Midbrain (tissue), 1 donor: ENCODE measurements around the gene CHPF2.

Source experiments
- DNase-seq: peaks from one replicate; lab custom pipeline; 2025; lab: John Stamatoyannopoulos, UW

Gene CHPF2

DNA sequence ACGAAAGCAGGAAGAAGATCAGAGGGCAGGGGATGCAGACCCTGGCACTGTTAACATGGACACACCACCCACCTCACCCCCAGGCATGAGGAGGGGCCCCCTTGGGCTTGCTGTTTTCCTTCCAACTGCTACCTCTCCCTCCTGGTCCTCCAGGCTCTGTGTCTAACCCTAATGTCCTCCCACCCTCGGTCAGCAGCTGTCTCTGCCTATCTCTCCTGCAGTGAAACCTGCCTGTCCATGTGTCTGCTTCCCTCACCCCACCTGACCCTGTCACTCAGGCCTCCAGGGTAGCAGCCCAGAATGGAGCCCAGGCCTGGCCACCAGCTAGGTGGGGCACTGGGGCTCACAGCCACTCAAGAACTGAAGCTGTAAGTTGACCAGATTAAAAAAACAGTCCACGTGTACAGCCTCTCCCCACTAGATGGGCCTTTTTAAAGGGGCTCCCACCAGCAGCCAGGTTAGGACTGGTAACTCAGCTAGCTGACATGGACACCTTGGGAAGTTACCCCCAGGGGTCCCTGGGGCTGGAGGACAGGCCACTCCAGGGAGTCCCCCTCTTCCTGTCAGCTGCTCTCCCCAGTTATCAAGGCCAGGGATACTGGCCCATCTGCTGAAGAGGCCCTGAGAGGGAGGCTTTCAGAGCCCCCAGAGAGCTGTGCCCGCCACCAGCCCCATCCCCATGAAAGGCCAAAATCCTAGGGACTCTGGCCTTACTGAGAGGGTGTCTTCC lies 14.7 kb downstream of the CHPF2 start:
- no peak for DNase-seq

DNA sequence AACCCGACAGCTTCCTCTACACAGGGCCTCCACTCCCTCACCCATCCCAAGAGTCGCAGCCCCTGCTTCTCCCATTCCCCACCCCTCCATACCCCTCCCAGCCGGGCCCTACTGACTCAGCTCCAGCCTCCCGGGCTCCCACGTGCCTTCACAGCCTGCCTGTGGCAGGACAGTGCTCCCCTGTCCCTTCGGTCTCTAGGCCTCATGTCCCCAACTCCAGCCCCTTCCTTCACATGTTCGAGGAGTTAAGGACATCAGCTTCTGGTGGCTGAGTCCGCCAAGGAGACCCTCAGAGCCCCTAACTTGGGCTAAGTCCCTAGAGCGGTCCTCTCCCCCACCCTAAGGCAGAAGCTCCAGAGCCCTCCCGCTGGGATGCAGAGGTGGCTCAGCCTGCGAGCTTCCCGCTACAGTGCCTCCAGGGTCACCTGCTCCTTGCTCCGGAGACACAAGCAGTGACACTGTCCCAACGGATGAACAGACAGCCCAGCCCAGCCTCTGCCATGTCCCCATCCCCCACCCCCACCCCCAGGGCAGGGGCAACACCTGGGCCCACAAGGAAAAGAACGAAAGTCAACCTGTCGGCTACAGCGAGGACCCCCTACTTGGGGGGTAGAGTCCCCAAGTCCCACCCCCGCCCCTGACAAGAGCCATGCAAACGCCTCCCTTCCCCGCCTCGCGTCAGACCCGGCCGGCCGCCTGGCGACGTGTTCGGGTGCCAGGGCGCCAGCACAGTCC lies 15.5 kb downstream of the CHPF2 start:
- no peak for DNase-seq

DNA sequence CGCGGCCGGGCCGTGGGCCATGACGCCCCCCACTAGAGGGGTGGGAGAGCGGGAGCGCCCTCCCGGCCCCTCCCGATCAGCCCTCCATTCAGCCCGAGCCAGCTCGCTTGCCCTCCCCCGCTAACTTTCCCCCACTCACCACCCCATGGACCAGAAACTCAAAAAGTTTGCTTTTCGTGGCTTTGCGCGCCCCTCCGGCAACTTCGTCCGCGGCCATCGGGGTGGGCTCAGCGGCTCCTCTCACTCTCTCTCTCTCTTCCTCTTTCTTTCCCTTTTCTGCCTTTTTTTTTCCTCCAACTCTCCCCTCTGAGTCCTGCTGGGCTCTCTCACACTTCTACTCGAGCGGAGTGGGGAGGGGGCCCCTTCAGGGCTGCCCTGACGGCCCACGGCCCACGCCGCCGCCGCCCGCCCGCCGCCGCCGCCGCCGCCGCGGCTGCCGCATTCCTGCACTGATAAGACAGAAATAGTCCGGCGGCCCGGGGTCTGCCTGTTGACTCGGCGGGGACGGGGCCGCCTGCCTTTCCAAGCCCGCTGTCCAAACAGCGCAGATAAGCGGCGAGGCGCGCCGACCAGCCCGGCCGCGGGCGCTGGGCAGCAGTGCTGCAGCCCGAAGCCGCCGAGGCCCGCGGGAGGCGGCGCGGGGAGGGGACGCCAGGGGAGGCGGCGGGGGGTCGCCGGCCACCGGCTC lies 16.2 kb downstream of the CHPF2 start, which contains the start of gene SMARCD3:
SMARCD3 (minus strand) TSS at position 349 of the 688 bp plus-strand sequence; CDS start at position 217, 132 bp downstream.
- DNase-seq = peak; percentile 50

DNA sequence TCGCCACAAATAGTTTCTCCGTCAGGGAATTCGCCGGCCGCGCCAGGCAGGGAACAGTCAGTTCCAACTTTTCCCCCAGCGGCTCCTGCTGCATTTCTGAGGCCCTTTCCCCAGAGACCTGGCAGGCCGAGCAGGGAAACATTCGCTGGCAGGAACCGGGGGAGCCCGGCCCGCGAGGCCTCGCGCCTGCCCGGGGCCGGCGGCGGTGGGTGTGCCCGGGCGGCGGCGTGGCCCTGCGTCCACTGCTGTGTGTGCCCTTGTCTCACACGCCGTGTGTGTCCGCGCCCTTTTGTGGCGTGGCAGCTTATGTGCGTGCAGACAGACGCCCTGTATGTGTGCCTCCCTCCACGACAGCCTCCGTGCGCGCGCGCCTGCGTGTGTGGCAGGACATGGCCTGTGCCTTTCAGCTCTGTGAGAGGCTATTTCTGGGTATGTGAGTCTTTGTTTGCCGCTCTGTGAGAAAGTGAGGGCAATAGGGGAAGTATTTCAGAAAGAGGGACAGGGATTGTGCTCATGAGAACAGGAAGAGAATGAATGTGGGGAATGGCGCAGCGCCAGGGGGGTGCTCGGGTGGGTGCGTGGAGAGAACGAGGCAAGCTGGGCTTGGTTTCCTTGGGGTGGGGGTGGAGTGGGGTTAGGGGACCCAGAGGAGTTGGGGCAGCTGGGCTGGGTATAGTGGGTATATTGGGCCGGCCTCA lies 16.9 kb downstream of the CHPF2 start:
- peak; percentile 68 for DNase-seq

DNA sequence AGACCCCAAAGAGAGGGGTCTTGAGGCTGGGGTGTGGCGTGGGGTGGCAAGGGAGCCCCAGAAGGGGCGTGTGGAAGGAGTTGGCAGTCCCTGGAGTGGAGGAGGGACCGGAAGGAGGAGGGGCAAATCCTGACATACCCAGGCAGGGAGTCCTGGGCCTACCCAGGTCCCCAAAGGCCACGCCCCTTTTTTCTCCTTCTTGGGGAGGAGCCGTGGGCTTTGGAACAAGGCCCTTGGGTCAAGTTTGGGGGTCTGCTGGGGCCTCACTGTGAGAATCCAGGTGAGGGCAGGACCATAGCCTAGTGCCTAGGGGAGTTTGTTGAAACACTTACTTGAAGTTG lies 17.4 kb downstream of the CHPF2 start:
- DNase-seq = peak; percentile 26

DNA sequence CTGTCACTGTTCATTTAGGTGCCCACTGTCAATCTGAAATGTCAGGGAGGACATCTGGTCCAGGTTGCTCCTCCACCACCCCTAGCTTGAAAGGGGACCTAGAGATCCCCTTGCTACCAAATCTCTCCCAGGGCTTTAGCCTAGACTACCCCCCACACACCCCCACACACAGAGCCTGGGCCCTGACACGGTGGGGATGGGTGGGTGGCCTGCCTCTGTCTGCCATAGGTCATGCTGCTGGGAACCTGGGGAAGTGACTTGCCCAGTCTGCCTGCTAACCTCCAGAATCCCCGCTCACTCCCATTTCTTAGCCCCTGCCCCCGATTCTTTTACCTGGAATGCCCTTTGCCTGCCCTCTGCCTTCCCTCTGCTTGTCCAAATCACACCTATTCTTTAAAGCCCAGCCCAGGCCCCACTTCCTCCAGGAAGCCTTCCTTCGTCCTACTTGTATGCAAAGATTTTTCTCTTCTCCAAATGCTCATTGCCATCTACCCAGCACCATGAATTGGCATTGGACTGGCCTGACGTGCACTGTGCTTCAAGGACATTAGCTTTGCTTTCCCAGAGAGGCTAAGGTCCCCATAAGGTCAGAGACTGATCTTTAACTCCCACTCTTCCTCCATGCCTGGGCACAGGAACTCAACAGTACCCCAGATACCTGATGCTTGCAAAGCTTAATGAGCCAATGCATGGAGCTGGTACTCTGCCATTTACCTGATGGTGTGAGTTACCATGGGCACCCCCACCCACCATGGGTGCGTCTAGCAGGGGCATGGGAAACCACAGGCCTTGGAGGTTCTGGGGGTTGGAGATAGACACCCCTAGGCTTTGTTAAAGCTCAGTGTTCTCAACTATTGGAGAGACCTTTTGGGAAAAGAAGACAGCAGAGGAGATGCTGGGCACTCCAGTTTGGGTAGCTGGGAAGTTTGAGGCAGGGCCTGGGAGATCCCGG lies 18.2 kb downstream of the CHPF2 start:
- no peak for DNase-seq

DNA sequence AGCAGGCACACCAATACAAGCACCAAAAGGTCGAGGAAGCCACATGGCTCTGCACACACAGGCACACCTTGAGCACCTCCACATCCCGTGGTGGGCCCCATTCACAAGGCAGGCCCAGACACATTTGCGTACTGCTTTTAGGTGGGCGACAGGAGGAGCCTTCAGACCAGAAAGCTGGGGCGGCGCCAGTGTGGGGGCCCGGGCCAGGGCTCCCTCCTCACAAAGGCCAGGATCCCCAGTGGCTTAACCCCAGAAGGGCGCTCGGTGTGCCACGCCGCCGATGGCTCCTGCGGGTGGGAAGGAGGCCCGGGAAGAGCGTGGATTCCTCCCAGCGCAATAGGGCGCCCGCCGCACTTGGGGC lies 19.0 kb downstream of the CHPF2 start:
- DNase-seq = no peak

DNA sequence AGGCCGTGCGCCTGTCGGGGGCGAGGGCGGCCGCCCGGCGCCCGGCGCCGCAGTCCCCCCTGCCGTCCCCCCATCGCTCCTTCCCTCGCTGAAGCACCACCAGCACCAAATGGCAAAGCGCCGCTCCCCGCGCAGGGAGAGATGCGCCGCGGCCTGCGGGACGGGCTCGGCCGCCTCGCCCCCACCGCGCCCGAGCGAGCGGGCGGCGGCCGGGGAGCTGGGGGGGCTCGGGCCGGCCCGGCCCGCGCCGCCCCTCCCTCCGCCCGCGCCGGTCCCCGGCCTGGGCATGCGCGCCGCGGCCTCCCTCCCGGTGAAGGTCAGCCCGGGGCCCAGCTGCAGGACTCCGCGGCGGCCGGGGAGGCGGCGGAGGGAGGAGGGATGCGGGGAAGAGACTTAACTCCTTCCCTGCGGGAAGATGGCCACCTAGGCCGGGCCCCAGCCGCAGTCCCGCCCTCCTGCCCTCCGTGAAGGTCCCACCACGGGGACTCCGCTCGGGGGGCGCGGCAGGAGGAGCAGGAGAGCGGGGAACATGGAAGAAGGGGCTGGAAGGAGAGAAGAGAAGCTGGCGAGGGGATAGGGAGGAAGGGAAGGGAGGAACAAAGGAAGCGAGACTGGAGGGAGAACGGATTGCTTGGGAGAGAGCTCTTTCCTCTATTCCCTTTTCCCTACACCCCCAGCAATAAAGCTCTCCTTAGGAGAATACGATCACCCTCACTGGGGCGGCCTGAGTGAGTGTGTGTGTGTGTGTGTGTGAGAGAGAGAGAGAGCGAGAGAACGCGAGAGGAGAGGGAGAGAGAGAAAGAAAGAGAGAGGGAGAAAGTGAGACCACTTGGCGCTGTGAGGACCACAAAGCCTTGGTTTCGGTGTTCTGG lies 19.6 kb downstream of the CHPF2 start:
- peak; percentile 85 for DNase-seq

DNA sequence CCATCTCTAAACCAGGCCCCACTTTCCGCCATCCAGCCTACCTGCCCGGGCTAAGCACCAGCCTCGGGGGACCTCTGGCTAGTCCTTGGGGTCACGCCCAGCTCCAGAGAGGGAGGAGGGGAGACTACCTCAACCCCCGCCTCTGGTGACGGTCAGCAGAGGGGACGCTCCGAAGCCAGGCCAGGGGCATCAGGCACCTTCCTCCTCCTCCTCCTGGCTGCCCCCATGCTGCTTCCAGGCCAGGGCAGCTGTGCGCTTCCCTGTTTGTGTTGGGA lies 20.2 kb downstream of the CHPF2 start:
- no peak for DNase-seq

DNA sequence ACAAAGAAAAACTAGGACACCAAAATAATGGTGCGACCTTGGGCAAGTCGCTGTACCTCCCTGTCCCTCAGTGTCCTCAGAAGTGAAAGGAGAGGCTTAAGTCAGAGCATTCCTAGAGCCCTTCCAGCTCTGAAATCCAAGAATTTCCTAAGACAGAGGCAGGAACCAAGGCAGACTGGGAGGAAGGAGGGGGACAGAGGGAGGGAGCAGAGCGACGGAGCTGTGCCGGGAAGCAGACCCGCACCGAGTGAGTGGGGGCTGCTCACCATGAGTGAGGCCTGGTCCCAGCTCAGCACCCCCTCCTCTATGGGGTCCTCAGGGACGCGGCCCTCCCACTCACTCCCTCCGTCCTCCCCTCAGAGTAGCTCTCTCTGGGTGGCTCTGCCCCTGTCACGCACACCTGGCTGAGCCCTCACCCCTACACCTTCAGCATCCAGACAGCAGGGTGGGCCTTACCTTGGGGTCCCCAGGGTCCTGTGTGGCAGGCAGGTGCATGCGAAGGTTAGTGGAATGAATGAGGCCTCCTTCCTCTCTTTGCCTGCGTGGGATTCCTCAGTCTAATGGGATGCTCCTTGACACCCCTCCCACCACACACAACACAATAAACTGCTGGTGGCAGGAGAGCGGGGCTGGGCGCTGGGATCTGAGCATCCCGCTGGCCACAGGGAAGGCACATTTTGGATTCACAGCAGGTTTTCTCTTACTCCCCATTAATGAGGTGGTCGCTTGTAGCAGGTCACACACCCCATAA lies 20.9 kb downstream of the CHPF2 start:
- DNase-seq = no peak

DNA sequence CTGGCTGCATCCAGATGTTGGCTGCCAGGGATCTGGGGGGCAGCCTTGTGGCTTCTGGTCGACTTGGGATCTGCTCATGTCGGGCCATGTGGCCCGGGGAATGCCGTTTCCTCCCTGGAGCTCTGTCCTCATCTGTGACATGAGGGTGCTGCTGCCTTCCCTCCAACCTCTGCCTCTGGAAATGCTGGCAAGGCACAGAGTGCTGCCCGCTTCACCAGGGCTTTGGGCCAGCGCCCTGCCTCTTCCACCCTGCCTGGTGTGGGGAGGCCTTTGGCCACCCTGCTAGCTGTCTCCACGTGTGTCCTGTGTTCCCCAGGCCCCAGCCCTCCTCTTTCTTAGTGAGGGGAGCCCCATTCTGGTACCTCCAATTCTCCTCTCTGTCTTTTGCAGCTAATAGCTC lies 22.0 kb downstream of the CHPF2 start:
- DNase-seq = no peak

DNA sequence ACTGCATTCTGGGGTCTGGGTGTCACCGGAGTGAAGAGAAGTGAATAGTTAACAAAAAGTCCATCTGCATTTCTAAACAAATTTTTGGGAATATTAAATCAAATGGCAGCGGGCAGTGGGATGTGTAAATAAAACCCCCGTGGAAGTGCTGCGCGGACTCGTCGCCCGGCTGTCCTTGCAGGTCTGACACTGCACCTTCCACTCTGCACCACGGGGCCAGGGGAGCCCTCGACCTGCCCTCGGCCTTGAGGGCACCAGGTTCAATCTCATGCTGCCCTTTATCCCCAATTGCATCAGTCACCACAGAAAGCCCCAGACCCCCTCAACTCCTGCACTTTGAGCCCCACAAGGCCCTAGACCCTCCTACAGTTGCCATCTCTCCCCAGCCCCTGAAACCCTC lies 22.6 kb downstream of the CHPF2 start:
- no peak for DNase-seq

DNA sequence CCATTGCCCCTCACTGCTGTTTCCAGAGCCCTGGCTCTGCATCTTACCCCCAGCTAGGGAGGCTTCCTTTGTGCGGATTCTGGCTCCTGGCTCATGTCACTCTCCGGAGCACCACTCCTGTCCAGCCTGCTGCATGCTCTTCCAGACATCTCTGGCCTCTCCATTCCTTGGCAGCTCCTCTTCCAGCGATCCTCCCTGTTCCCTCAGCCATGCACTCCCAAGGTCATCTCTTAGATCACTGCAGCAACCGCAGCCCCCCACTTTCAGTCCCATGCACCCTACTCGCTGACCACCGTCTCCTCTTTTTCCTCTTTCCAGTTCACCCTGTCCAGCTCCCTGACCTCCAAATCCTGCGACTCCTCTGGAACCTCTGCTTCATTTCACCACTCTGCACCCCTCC lies 23.1 kb downstream of the CHPF2 start:
- DNase-seq = no peak

DNA sequence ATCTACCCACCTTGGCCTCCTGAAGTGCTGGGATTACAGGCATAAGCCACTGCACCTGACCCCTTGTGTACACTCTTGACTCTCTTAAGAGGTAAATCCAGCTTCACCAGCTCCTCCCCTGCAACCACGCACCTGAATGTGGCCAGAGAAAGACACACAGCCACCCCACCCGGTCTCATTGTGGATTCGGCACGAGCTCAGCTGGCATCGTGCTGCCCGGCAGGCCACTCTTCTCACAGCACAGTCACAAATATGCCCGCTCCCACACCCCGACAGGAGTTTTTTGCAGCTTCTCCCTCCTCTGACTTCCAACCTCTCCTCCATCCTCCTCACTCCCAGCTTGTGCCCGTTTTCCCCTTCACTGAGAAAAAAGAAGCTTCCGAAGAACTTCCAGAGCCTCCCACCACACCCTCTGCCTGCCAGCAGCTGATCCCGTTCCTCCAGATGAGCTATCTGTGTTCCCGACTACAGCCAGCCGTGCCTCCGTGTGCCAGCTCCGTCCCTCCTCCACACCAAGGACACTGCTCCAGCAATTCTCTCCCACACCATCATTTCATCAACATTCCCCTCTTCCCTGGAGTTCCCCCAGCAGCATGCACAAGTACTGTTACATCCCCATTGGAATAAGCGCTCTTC lies 24.2 kb downstream of the CHPF2 start:
- no peak for DNase-seq

DNA sequence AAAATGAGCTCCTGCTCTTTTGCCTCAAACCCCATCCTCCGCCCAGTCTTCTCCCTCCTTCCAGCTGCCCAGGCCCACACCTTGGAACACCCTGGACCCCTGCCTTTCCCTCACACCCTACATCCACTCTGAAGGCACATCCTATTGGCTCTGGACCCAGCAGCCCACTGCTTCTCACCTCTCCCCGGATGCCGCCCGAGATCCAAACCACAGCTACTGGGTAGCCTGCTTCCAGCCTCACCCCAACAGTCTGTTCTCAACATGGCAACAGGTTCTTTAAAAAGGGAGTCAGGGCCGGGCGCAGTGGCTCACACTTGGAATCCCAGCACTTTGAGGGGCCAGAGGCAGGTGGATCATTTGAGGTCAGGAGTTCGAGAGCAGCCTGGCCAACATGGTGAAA lies 25.7 kb downstream of the CHPF2 start:
- DNase-seq = no peak

DNA sequence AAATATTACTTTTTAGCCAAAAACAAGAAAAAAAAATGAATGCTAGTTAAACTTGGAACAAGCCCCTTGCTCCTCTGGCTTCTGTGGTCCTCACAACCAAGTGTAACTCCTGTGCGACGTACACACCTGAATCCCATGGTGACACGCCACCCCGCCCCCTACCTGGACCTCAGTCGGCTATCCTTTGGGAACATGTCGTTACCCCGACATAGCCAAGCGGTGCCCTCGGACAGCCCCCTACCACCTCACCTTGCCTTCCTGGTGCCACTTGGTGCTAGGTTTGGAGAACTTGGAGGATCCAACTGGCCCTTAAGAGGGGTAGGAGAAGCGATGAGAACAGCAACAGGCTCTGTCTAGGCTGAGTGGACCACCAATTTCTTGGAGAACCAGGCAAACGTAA lies 28.2 kb downstream of the CHPF2 start:
- DNase-seq = no peak

DNA sequence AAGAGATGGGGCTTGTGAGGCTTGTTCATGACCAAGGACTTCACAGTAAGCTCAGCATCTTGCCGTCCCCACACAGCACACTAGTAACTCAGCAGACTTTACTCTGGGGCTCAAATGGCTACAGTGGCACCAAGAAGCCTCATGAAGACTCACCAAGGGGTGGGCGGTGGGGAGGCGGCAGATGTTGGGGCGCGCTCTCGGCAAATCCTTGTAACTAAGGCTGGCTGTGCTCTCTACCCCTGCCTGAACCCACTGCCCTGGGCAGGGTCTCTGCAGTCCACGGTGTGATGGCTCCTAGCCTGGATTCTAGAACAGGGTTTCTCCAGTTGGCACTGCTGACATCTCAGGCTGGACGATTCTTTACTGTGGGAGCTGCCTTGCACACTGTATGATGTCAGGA lies 28.6 kb downstream of the CHPF2 start:
- no peak for DNase-seq

DNA sequence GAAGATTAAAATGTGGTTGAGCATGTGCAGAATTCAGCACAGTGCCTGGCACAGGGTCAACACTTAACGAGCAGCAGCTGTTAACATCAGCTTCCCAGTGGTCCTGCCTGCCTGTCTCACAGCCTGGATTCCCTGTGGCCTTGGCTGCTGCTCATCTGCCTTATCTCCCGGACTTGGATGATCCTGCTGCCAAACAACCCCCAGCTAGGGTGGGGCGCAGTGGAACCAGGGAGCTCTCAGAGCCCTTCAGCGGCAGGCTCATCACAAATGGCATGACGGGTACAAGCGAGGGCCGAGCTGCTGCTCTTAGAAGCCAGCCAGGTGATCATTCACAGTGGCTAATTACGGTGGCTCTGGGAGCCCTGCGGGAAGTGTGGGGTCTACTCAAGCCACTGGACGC lies 29.2 kb downstream of the CHPF2 start:
- no peak for DNase-seq

DNA sequence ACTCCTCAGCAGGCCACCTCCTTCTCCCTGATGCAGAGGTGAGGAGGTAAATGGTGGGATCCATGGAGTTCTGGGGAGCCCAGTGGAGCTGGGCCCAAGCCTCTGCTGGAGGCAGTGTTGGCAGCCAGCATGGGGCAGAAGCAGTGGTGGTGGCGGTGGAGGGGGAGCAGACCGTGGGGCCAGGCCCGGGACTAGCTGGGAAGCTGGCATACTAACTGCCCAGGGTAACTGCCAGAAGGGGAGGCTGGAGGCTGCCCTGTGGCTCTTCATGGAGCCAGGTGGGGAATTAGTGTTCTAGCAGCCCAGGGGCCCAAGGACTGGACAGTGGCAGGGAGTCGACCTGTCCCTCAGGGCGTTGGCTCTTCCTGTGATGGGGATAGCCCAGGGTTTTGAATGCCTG lies 32.3 kb downstream of the CHPF2 start:
- DNase-seq = no peak
